T-helper 17 cell (primary cell): ENCODE results near the gene PDYN. TPM values are rescaled to one million over a fixed set of nuclear protein-coding genes. Genes with fewer than 3 reads are reported as not detected.

Experiments used
- ATAC-seq: fragments of 150-1000 bp; cut with Tn5 transposase; 2 replicates; pipeline ENCODE4 v1.10.0; 2021; ENCODE audit warnings: mild to moderate bottlenecking, moderate library complexity
- DNase-seq, 3 donors: peaks; one replicate each; pipeline versions ENCODE4 v3.0.0 to v3.0.0-alpha.2; 2020 to 2021
- H3K9me3 ChIP-seq: one replicate; pipeline ENCODE4 v1.7.0; 2013; ENCODE audit warnings: low read length, mild to moderate bottlenecking; ENCODE audit not compliant: control insufficient read depth, poor library complexity, severe bottlenecking
- H3K27ac Mint-ChIP-seq: one replicate; pipeline ENCODE4 v1.8.0; 2022; ENCODE audit warnings: mild to moderate bottlenecking, moderate library complexity, mixed read lengths
- H3K27me3 Mint-ChIP-seq: one replicate; pipeline ENCODE4 v1.8.0; 2022; ENCODE audit warnings: mixed read lengths
- H3K36me3 Mint-ChIP-seq: one replicate; pipeline ENCODE4 v1.8.0; 2022; ENCODE audit warnings: low read depth, mixed read lengths
- H3K4me1 Mint-ChIP-seq: one replicate; pipeline ENCODE4 v1.8.0; 2022; ENCODE audit warnings: mild to moderate bottlenecking, mixed read lengths
- H3K4me3 Mint-ChIP-seq: one replicate; pipeline ENCODE4 v1.8.0; 2022; ENCODE audit warnings: mild to moderate bottlenecking, moderate library complexity, mixed read lengths
- total RNA-seq, 4 donors: library from RNA in 2 of 4; stranded (reverse) in 2 of 4; gene quantifications; one replicate each; pipeline ENCODE4 v1.2.3 and lab custom pipeline; 2022 to 2026

The PDYN gene
- total RNA-seq, 2 donors from 2014 or later: not detected

- no peaks in the 10 kb centered on the region for H3K9me3 ChIP-seq
- Mint-ChIP-seq H3K4me3 (no peak overlapping the region), H3K27ac (no peak overlapping the region), H3K4me1 (no peaks in the 10 kb centered on the region), H3K36me3 (no peaks in the 10 kb centered on the region), H3K27me3 (peaks cover 47% of the 10 kb centered on the region)
- DNase-seq: no peak
- ATAC-seq: no peak
These were observed 11.5 kb upstream of the PDYN start for GRCh38 chr20:2005359-2005758.

- DNase-seq (no peak), ATAC-seq (no peak)
- Mint-ChIP-seq H3K27ac (no peak overlapping the region), H3K36me3 (no peaks in the 10 kb centered on the region), H3K4me1 (no peaks in the 10 kb centered on the region), H3K27me3 (peaks cover 37% of the 10 kb centered on the region), H3K4me3 (no peak overlapping the region)
- H3K9me3 ChIP-seq: no peaks in the 10 kb centered on the region
These were observed 10.3 kb upstream of the PDYN start for GRCh38 chr20:2004171-2004570.

DNA sequence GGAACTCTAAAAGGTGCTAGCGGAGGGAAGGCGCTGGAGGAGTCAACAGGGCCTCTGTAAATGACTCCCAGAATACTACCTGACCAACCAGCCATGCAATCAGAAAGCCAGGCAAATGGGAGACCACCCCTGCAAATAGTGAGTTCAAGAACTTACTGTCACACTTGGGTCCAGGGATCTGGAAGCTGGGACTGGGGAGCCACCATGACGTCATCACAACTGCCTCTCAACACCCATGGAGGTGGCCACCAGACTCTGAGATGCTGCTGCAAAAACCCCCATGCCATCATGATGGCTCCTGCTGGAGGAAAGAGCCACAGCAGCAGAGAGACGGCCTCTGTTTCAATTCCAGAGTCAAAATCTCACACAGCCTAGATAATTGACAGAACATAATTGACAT, 8.5 kb upstream of the PDYN start:
- H3K4me1 Mint-ChIP-seq: no peaks in the 10 kb centered on the region

GRCh38 chr20:2001119-2001518, 7.3 kb upstream of the PDYN start:
- H3K9me3 ChIP-seq: no peaks in the 10 kb centered on the region
- Mint-ChIP-seq H3K27ac (no peak overlapping the region), H3K4me3 (no peak overlapping the region), H3K27me3 (peaks cover 46% of the 10 kb centered on the region), H3K4me1 (peaks cover 2% of the 10 kb centered on the region), H3K36me3 (no peaks in the 10 kb centered on the region)
- DNase-seq (no peak), ATAC-seq (no peak)

More for the DNA sequence above, 8.5 kb upstream of the PDYN start:
- ATAC-seq (no peak), DNase-seq (no peak)
- peaks cover 40% of the 10 kb centered on the region for H3K27me3 Mint-ChIP-seq
- H3K36me3 Mint-ChIP-seq: no peaks in the 10 kb centered on the region
- H3K9me3 ChIP-seq: no peaks in the 10 kb centered on the region
- H3K4me3 Mint-ChIP-seq: no peak overlapping the region
- no peak overlapping the region for H3K27ac Mint-ChIP-seq

- Mint-ChIP-seq H3K36me3 (no peaks in the 10 kb centered on the region), H3K4me3 (no peak overlapping the region), H3K4me1 (peaks cover 2% of the 10 kb centered on the region), H3K27me3 (peaks cover 55% of the 10 kb centered on the region), H3K27ac (no peak overlapping the region)
- ATAC-seq (no peak), DNase-seq (no peak)
- H3K9me3 ChIP-seq: no peaks in the 10 kb centered on the region
These were observed 6.4 kb upstream of the PDYN start for GRCh38 chr20:2000285-2000684.

- Mint-ChIP-seq H3K36me3 (peaks cover 3% of the 10 kb centered on the region), H3K4me3 (no peak overlapping the region), H3K27ac (no peak overlapping the region), H3K27me3 (peaks cover 67% of the 10 kb centered on the region), H3K4me1 (peaks cover 4% of the 10 kb centered on the region)
- ATAC-seq: no peak
- no peak for DNase-seq
- no peaks in the 10 kb centered on the region for H3K9me3 ChIP-seq
These were observed 4.9 kb upstream of the PDYN start for GRCh38 chr20:1998715-1999114.

DNA sequence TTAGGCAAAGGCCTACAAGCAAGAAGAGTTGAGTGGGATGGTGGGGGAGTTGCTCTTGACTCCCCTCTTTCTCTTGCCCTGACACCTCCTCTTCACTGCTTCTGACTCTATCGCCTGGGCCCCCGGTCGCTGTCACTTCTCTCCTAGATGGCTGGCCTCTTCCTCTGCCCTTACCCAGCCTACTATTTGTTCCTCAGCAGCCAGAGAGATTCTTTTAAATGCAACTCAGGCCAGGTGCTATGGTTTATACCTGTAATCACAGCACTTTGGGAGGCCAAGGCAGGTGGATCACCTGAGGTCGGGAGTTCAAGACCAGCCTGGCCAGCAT, 4.3 kb upstream of the PDYN start:
- Mint-ChIP-seq H3K27me3 (peaks cover 73% of the 10 kb centered on the region), H3K4me1 (peaks cover 4% of the 10 kb centered on the region)
- H3K9me3 ChIP-seq: no peaks in the 10 kb centered on the region

GRCh38 chr20:1997483-1998192, 3.8 kb upstream of the PDYN start:
- H3K27ac Mint-ChIP-seq: no peak overlapping the region
- no peaks in the 10 kb centered on the region for H3K9me3 ChIP-seq
- DNase-seq (no peak), ATAC-seq (no peak)
- H3K4me1 Mint-ChIP-seq: peaks cover 5% of the 10 kb centered on the region
- H3K4me3 Mint-ChIP-seq: no peak overlapping the region
- peaks cover 3% of the 10 kb centered on the region for H3K36me3 Mint-ChIP-seq
- H3K27me3 Mint-ChIP-seq: peaks cover 77% of the 10 kb centered on the region

More for the DNA sequence above, 4.3 kb upstream of the PDYN start:
- ATAC-seq (no peak), DNase-seq (no peak)
- Mint-ChIP-seq H3K27ac (no peak overlapping the region), H3K36me3 (peaks cover 3% of the 10 kb centered on the region), H3K4me3 (no peak overlapping the region)

GRCh38 chr20:1995531-1996310, 1.9 kb upstream of the PDYN start:
- no peak for ATAC-seq
- H3K4me1 Mint-ChIP-seq: peaks cover 9% of the 10 kb centered on the region
- H3K4me3 Mint-ChIP-seq: no peak overlapping the region
- DNase-seq: no peak
- H3K9me3 ChIP-seq: no peaks in the 10 kb centered on the region
- H3K27ac Mint-ChIP-seq: no peak overlapping the region
- peaks cover 5% of the 10 kb centered on the region for H3K36me3 Mint-ChIP-seq
- H3K27me3 Mint-ChIP-seq: peaks cover 80% of the 10 kb centered on the region

GRCh38 chr20:1994627-1995026, 769 bp upstream of the PDYN start:
- H3K27me3 Mint-ChIP-seq: peaks cover 91% of the 10 kb centered on the region
- H3K36me3 Mint-ChIP-seq: peaks cover 7% of the 10 kb centered on the region
- no peak overlapping the region for H3K4me3 Mint-ChIP-seq
- H3K4me1 Mint-ChIP-seq: peaks cover 13% of the 10 kb centered on the region
- no peaks in the 10 kb centered on the region for H3K9me3 ChIP-seq
- no peak overlapping the region for H3K27ac Mint-ChIP-seq
- ATAC-seq: no peak
- no peak for DNase-seq

- ATAC-seq: no peak
- DNase-seq: no peak
- Mint-ChIP-seq H3K36me3 (peaks cover 7% of the 10 kb centered on the region), H3K27me3 (peaks cover 83% of the 10 kb centered on the region), H3K4me3 (no peak overlapping the region), H3K27ac (no peak overlapping the region), H3K4me1 (peaks cover 15% of the 10 kb centered on the region)
- no peaks in the 10 kb centered on the region for H3K9me3 ChIP-seq
These were observed 1.3 kb downstream of the PDYN start for GRCh38 chr20:1992359-1993110.

DNA sequence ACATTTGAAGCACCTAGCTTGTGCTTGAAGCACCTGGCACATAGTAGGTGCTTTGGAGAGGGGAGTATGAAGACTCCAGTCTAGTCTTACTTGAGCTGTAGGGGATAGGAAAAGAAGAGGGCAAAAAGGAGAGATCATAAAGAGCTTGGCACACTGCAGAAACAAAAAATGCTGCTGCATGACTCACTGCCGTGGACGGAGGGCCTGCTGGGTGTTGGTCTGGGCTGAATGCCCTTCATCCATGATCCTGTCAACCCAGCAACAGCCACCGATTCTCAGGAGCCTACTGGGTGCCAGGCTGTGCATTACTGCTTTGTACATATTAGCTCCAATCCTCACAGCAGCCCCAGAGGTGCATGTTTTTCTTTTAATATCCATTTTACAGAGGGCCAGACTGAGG, 6.0 kb downstream of the PDYN start:
- no peak for ATAC-seq
- no peaks in the 10 kb centered on the region for H3K9me3 ChIP-seq
- Mint-ChIP-seq H3K36me3 (peaks cover 9% of the 10 kb centered on the region), H3K4me3 (no peak overlapping the region), H3K27ac (no peak overlapping the region), H3K4me1 (peaks cover 10% of the 10 kb centered on the region), H3K27me3 (peaks cover 82% of the 10 kb centered on the region)
- DNase-seq: no peak

DNA sequence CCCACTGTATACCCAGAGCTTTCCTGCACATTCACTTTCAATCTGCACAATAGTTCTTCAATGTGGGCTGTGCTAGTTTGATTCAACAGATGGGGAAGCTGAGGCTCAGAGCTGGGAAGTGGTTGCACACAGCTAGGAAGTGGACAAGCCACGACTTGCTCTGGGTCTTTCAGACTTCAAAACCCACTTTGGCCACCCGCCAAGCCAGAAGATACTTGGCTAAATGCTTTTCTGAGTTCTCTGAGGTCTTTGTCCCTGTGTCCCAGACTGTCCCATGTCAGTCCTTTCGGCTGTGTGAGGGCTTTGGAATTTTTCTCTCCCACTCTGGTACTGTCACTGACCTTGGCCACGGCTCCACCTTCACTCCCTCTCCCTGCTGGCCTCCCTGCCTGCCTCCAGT, 10.6 kb downstream of the PDYN start:
- H3K4me3 Mint-ChIP-seq: no peak overlapping the region
- ATAC-seq (no peak), DNase-seq (no peak)
- no peak overlapping the region for H3K27ac Mint-ChIP-seq
- H3K36me3 Mint-ChIP-seq: peaks cover 5% of the 10 kb centered on the region
- peaks cover 2% of the 10 kb centered on the region for H3K4me1 Mint-ChIP-seq
- H3K9me3 ChIP-seq: no peaks in the 10 kb centered on the region
- peaks cover 77% of the 10 kb centered on the region for H3K27me3 Mint-ChIP-seq
